ENCODE data around the gene ZBED5.
"Not testable (repeated sequence)": the region's sequence is repeated elsewhere in the genome, so short reads cannot be mapped to it uniquely, and the experiment has no call there.

ZBED5 gene

DNA sequence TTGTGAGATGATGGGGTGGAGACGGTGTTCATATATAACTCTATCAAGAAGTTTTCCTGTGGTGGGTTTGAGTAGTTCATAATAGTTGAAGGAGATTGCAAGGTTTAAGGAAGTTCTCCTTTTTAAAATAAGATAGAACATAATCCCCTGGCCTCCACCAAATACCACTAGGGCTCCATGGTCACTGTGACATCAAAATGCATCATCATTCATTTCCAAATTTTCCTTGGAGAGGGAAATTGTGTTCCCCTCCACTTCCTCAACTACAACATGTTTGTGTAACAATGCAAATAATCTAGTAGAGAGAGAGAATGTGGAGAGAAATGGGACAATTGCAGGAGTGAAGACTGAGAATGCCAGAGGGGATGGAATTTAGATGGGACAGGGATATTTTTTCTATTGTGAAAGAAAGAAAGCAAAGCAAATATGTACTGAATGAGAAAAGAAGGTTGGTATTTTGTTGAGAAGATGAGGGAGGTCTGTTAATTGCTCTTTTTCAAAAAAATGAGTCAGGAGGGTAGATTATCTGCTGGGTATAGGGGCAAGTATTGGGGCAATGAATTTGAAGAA lies 33.4 kb upstream of the ZBED5 start:
- DNase-seq (ENCODE audit: low read depth, low spot score) = no peak
- no peaks in the 10 kb centered on the region for H3K36me3 ChIP-seq (ENCODE audit: insufficient read depth, insufficient read length, low read length)
- TF ChIP-seq YY1 (IDR thresholded peaks at IDR 0.05; ENCODE audit: insufficient read depth, insufficient read length) = no peak
- TF ChIP-seq ZNF274 (IDR thresholded peaks at IDR 0.05; ENCODE audit: low read depth, low read length) = no peak
- TF ChIP-seq SUZ12 (IDR thresholded peaks at IDR 0.05; ENCODE audit: extremely low read depth, insufficient read depth, insufficient read length) = no peak
- no peaks in the 10 kb centered on the region for H3K4me1 ChIP-seq (ENCODE audit: insufficient read depth, insufficient read length)
- H3K9me3 ChIP-seq (ENCODE audit: insufficient read depth, low read length) = no peaks in the 10 kb centered on the region
- no peak overlapping the region for H3K4me3 ChIP-seq (ENCODE audit: insufficient read length, low read depth)
- H3K27me3 ChIP-seq (ENCODE audit: insufficient read depth, insufficient read length) = no peaks in the 10 kb centered on the region
- H3K9ac ChIP-seq (ENCODE audit: insufficient read length, low read depth) = no peak overlapping the region

DNA sequence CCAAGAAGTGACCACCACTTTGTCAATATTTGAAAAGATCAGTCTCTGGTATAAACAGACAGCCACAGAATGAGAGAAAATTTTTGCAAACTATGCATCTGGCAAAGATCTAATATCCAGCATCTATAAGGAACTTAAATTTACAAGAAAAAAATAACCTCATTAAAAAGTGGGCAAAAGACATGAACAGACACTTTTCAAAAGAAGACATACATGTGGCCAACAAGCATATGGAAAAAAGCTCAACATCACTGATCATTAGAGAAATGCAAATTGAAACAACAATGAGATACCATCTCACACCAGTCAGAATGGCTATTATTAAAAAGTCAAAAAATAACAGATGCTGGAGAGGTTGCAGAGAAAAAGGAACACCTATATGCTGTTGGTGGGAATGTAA lies 32.2 kb upstream of the ZBED5 start:
- H3K36me3 ChIP-seq (ENCODE audit: insufficient read depth, insufficient read length, low read length); H3K9me3 ChIP-seq (ENCODE audit: insufficient read depth, low read length); H3K4me1 ChIP-seq (ENCODE audit: insufficient read depth, insufficient read length); DNase-seq (ENCODE audit: low read depth, low spot score); H3K27me3 ChIP-seq (ENCODE audit: insufficient read depth, insufficient read length); H3K9ac ChIP-seq (ENCODE audit: insufficient read length, low read depth); H3K4me3 ChIP-seq (ENCODE audit: insufficient read length, low read depth): not testable (repeated sequence)

- peaks cover 25% of the 10 kb centered on the region for H3K9me3 ChIP-seq (ENCODE audit: insufficient read depth, low read length)
- TF ChIP-seq ZNF274 (IDR thresholded peaks at IDR 0.05; ENCODE audit: low read depth, low read length) = no peak
- TF ChIP-seq YY1 (IDR thresholded peaks at IDR 0.05; ENCODE audit: insufficient read depth, insufficient read length) = no peak
- no peak for TF ChIP-seq SUZ12 (IDR thresholded peaks at IDR 0.05; ENCODE audit: extremely low read depth, insufficient read depth, insufficient read length)
Observed at GRCh38 chr11:10887307-10887706, 29.5 kb upstream of the ZBED5 start.

DNA sequence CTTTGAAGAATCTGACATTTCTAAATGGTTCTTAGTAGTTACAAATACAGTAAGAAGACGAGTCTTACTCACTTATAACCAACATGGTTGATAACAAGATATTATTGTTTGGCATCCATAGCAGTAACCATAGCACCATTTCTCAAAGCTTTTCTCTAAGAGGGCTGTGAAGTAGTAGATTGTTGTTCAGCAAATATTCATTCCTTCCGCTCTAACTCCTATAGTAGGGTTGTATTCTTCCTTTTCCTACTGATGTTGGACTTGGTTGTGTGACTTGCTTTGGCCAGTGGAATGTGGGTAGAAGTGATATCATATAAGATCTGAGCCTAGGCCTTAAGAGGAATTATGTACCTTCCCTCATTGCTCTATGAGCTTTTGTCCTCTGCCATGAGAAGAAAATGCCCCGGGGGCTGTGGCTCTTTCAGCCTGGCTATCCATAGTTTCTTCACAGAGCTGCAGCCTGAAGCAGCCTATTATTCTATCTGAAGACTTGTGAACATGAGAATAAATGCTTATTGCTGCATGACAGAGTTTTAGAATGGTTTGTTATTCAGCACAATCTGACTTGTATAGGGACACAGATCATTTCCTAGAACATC lies 28.9 kb upstream of the ZBED5 start:
- H3K4me1 ChIP-seq (ENCODE audit: insufficient read depth, insufficient read length) = no peaks in the 10 kb centered on the region

More at GRCh38 chr11:10887307-10887706, 29.5 kb upstream of the ZBED5 start:
- no peak overlapping the region for H3K4me3 ChIP-seq (ENCODE audit: insufficient read length, low read depth)
- no peaks in the 10 kb centered on the region for H3K36me3 ChIP-seq (ENCODE audit: insufficient read depth, insufficient read length, low read length)
- no peaks in the 10 kb centered on the region for H3K27me3 ChIP-seq (ENCODE audit: insufficient read depth, insufficient read length)
- no peaks in the 10 kb centered on the region for H3K4me1 ChIP-seq (ENCODE audit: insufficient read depth, insufficient read length)
- no peak for DNase-seq (ENCODE audit: low read depth, low spot score)
- H3K9ac ChIP-seq (ENCODE audit: insufficient read length, low read depth) = no peak overlapping the region

GRCh38 chr11:10885703-10886363 lies 28.0 kb upstream of the ZBED5 start:
- Histone ChIP-seq H3K27me3 (ENCODE audit: insufficient read depth, insufficient read length) (no peaks in the 10 kb centered on the region), H3K36me3 (ENCODE audit: insufficient read depth, insufficient read length, low read length) (no peaks in the 10 kb centered on the region), H3K4me3 (ENCODE audit: insufficient read length, low read depth) (no peak overlapping the region), H3K9me3 (ENCODE audit: insufficient read depth, low read length) (peaks cover 25% of the 10 kb centered on the region), H3K4me1 (ENCODE audit: insufficient read depth, insufficient read length) (no peaks in the 10 kb centered on the region), H3K9ac (ENCODE audit: insufficient read length, low read depth) (no peak overlapping the region)
- TF ChIP-seq YY1 (IDR thresholded peaks at IDR 0.05; ENCODE audit: insufficient read depth, insufficient read length) = no peak
- no peak for TF ChIP-seq SUZ12 (IDR thresholded peaks at IDR 0.05; ENCODE audit: extremely low read depth, insufficient read depth, insufficient read length)
- TF ChIP-seq ZNF274 (IDR thresholded peaks at IDR 0.05; ENCODE audit: low read depth, low read length) = no peak
- no peak for DNase-seq (ENCODE audit: low read depth, low spot score)

More for the DNA sequence above, 28.9 kb upstream of the ZBED5 start:
- TF ChIP-seq ZNF274 (IDR thresholded peaks at IDR 0.05; ENCODE audit: low read depth, low read length) (no peak), YY1 (IDR thresholded peaks at IDR 0.05; ENCODE audit: insufficient read depth, insufficient read length) (no peak), SUZ12 (IDR thresholded peaks at IDR 0.05; ENCODE audit: extremely low read depth, insufficient read depth, insufficient read length) (no peak)
- no peak for DNase-seq (ENCODE audit: low read depth, low spot score)
- H3K36me3 ChIP-seq (ENCODE audit: insufficient read depth, insufficient read length, low read length) = no peaks in the 10 kb centered on the region
- no peaks in the 10 kb centered on the region for H3K27me3 ChIP-seq (ENCODE audit: insufficient read depth, insufficient read length)
- H3K9ac ChIP-seq (ENCODE audit: insufficient read length, low read depth) = no peak overlapping the region
- no peak overlapping the region for H3K4me3 ChIP-seq (ENCODE audit: insufficient read length, low read depth)
- H3K9me3 ChIP-seq (ENCODE audit: insufficient read depth, low read length) = peaks cover 25% of the 10 kb centered on the region

DNA sequence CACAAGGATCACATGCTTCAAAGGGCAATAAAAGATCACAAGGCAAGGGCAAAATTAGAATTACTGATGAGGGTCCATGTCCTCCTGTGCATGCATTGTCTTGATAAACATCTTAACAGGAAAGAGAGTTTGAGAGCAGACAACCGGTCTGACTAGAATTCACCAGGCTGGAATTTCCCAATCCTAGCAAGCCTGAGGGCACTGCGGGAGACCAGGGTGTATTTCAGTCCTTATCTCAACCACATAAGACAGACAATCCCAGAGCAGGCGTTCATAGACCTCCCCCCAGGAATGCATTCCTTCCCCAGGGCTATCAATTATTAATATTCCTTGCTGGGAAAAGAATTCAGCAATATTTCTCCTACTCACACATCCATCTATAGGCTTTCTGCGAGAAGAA lies 26.4 kb upstream of the ZBED5 start:
- H3K4me1 ChIP-seq (ENCODE audit: insufficient read depth, insufficient read length); H3K4me3 ChIP-seq (ENCODE audit: insufficient read length, low read depth); DNase-seq (ENCODE audit: low read depth, low spot score); H3K27me3 ChIP-seq (ENCODE audit: insufficient read depth, insufficient read length); H3K36me3 ChIP-seq (ENCODE audit: insufficient read depth, insufficient read length, low read length); H3K9ac ChIP-seq (ENCODE audit: insufficient read length, low read depth): not testable (repeated sequence)
- peaks cover 25% of the 10 kb centered on the region for H3K9me3 ChIP-seq (ENCODE audit: insufficient read depth, low read length)

DNA sequence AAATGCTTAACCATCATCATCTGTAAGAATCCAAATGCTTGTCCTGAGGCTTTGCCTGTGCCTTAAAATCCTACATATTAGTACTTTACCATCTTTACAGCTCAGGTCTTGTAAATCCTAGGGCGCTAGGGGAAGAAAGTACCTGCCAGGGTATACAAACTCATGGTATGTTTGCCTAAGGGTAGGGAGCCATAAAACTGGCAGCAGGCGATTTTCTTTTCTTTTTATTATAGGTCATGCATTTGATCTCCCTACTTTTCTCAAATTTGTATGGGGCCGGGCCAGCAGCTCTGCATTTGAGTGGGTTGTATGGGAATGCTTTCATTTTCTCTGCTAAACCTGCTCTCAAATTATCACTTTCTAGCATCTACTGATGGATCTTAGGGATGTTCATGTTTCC lies 24.0 kb upstream of the ZBED5 start:
- no peak for DNase-seq (ENCODE audit: low read depth, low spot score)
- TF ChIP-seq YY1 (IDR thresholded peaks at IDR 0.05; ENCODE audit: insufficient read depth, insufficient read length) (no peak), ZNF274 (IDR thresholded peaks at IDR 0.05; ENCODE audit: low read depth, low read length) (no peak), SUZ12 (IDR thresholded peaks at IDR 0.05; ENCODE audit: extremely low read depth, insufficient read depth, insufficient read length) (no peak)
- Histone ChIP-seq H3K4me3 (ENCODE audit: insufficient read length, low read depth) (no peak overlapping the region), H3K9ac (ENCODE audit: insufficient read length, low read depth) (no peak overlapping the region), H3K9me3 (ENCODE audit: insufficient read depth, low read length) (peaks cover 25% of the 10 kb centered on the region), H3K4me1 (ENCODE audit: insufficient read depth, insufficient read length) (no peaks in the 10 kb centered on the region), H3K36me3 (ENCODE audit: insufficient read depth, insufficient read length, low read length) (no peaks in the 10 kb centered on the region), H3K27me3 (ENCODE audit: insufficient read depth, insufficient read length) (no peaks in the 10 kb centered on the region)
